Measurements from ENCODE around the gene PNPLA6. TPM values are rescaled to one million over a fixed set of nuclear protein-coding genes. Genes with fewer than 3 reads are reported as not detected.

PNPLA6 gene
- total and polyA plus RNA-seq, 9 of the 15 experiments (the other 6 are each of a cell fraction or from before 2014, with no cell fraction given): 0.07 to 30.2 (median 8.3) TPM

- Histone ChIP-seq H3K9me1 (ENCODE audit: control insufficient read depth, insufficient read depth, low read length) (no peaks in the 10 kb centered on the region), H4K20me1 (replicated peaks; ENCODE audit: control insufficient read depth, insufficient read depth, low read length) (0 out of 2 replicates have a peak, but pooled peaks cover 5% of the 10 kb centered on the region), H3K4me2 (ENCODE audit: insufficient read depth, low read length) (0 out of 2 replicates have a peak within 1 kb of the TSS, but pooled peaks have one; percentile 38), H3K36me3 (ENCODE audit: control insufficient read depth, insufficient read depth, low read length) (no peaks in the 10 kb centered on the region), H3K9ac (ENCODE audit: insufficient read depth in 1 of 2, low read depth in 2 of 2, low read length in 2 of 2) (no peak within 1 kb of the TSS), H3K79me2 (ENCODE audit: control insufficient read depth, insufficient read depth, low read length) (no peaks in the 10 kb centered on the region), H3K4me3 (peak within 1 kb of the TSS; percentile 30), H2AFZ (ENCODE audit: low read depth, low read length) (no peak within 1 kb of the TSS), H3K9me3 (replicated peaks; ENCODE audit: control insufficient read depth, insufficient read depth, low read depth, low read length) (0 out of 2 replicates have a peak, but pooled peaks cover 1% of the 10 kb centered on the region), H3K27me3 (ENCODE audit: control insufficient read depth in 2 of 2, insufficient read depth in 2 of 2, low read length in 2 of 2) (peaks cover 21 to 42% of the 10 kb centered on the region in 2 experiments; a peak in 4 of 5 replicates), H3K4me1 (replicated peaks in 1 of 2; ENCODE audit: control insufficient read depth in 2 of 2, insufficient read depth in 2 of 2, low read length in 2 of 2) (peaks cover 0 to 18% of the 10 kb centered on the region in 2 experiments; a peak in 2 of 5 replicates), H3K27ac (ENCODE audit: extremely low read depth, low read depth, low read length) (no peak within 1 kb of the TSS)
- in situ Hi-C loops (cut with MboI) (no loop called here), intact Hi-C loops (cut with micrococcal nuclease) (no loop called here)
- ChIA-PET CTCF (ENCODE audit: low intra/inter-chr PET ratio) (no interaction called here), POLR2A (interaction anchor here (0.6 to 1.0 kb wide), 2 partner anchors 10 to 19 kb away, joined by 3 read pairs; no protein-coding TSS in a partner anchor)
- 1% methylated on average over 32 of the region's 78 CpGs for WGBS (ENCODE audit: insufficient coverage, low coverage, missing lambda C conversion rate)
- FAIRE-seq (no peak), DNase-seq (ENCODE audit: extremely low read depth in 1 of 4, low spot score in 3 of 4) (peak; percentile 54 to 92 (median 73)), ATAC-seq (peak; percentile 92)
- BruUV-seq (replicated peaks): no TSS peak
- TF ChIP-seq, protein P1, sequence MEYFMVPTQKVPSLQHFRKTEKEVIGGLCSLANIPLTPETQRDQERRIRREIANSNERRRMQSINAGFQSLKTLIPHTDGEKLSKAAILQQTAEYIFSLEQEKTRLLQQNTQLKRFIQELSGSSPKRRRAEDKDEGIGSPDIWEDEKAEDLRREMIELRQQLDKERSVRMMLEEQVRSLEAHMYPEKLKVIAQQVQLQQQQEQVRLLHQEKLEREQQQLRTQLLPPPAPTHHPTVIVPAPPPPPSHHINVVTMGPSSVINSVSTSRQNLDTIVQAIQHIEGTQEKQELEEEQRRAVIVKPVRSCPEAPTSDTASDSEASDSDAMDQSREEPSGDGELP (CRISPR knock-in tag; IDR thresholded peaks at IDR 0.05; ENCODE audit: borderline replicate concordance): no peak
- TF ChIP-seq RFX7 (CRISPR knock-in tag; IDR thresholded peaks at IDR 0.05): no peak
- no peak for TF ChIP-seq TCF7 (IDR thresholded peaks at IDR 0.05; ENCODE audit: borderline replicate concordance)
- peak; percentile 37; the same call in 1 of the 2 replicates for TF ChIP-seq CTBP1 (IDR thresholded peaks at IDR 0.05; ENCODE audit: borderline replicate concordance)
- no peak for TF ChIP-seq KDM5B (IDR thresholded peaks at IDR 0.05; ENCODE audit: insufficient replicate concordance, low read depth, low read length)
- TF ChIP-seq CTCF (IDR thresholded peaks at IDR 0.05 in 2 of 3, conservative IDR thresholded peaks at IDR 0.05 in 1 of 3; ENCODE audit: insufficient read depth in 2 of 3, low read depth in 1 of 3, low read length in 3 of 3): no peak
- no peak for TF ChIP-seq HES1 (IDR thresholded peaks at IDR 0.05; ENCODE audit: low read depth)
- TF ChIP-seq HOXB6 (CRISPR knock-in tag; IDR thresholded peaks at IDR 0.05; ENCODE audit: borderline replicate concordance): no peak
- no peak for TF ChIP-seq AFF1 (IDR thresholded peaks at IDR 0.05; ENCODE audit: low read depth in 1 of 2, partially characterized antibody in 2 of 2)
- TF ChIP-seq ZNF408 (CRISPR knock-in tag; IDR thresholded peaks at IDR 0.05; ENCODE audit: low read depth): no peak
- no peak for TF ChIP-seq ELF2 (CRISPR knock-in tag; IDR thresholded peaks at IDR 0.05)
Observed at GRCh38 chr19:7595466-7596133, 60.1 kb downstream of the PNPLA6 start, which contains the start of gene CAMSAP3. Gene CAMSAP3, plus strand, starts transcription at chr19:7595863. Its CDS starts 140 bp downstream, at chr19:7596003.
